ENCODE results near the gene ZNF142.

The ZNF142 gene

DNA sequence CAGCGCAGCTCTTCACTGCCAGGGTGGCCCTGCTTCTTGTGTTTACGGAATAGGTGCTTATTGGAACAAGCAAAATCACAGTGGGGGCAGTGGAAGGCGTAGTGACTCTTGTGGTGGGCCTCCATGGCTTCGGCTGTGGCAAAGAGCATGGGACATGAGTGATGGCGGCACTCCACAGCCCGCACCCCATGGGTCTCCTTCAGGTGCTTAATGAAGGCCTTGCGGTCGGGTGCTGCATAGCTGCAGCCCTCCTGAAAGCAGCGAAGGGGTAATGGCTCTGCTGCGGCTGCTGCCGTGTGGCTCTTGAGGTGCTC is 10.7 kb downstream of the ZNF142 start:
- DNase-seq = no peak

GRCh38 chr2:218648088-218648786 is 11.2 kb downstream of the ZNF142 start:
- DNase-seq = peak; percentile 71

- no peak for DNase-seq
Measured at GRCh38 chr2:218645126-218645525, 14.3 kb downstream of the ZNF142 start.

DNA sequence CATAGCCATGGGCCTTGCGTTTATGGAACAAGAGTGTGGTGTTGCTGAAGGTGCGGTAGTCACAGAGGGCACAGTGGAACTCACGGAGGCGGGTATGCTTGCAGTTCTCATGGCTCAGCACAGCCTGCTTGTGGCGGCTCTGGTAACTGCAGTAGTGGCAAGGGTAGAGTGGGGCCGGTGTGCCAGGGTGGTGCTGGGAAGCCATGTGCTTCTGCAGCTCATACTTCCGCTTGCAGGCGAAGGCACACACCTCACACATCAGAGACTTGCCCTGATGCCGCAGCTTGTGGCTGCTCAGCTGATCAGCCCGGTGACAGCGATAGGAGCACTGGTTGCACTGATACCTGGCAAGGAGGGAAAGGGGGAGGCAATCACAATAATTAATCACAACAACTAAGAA is 14.7 kb downstream of the ZNF142 start:
- DNase-seq = no peak

DNA sequence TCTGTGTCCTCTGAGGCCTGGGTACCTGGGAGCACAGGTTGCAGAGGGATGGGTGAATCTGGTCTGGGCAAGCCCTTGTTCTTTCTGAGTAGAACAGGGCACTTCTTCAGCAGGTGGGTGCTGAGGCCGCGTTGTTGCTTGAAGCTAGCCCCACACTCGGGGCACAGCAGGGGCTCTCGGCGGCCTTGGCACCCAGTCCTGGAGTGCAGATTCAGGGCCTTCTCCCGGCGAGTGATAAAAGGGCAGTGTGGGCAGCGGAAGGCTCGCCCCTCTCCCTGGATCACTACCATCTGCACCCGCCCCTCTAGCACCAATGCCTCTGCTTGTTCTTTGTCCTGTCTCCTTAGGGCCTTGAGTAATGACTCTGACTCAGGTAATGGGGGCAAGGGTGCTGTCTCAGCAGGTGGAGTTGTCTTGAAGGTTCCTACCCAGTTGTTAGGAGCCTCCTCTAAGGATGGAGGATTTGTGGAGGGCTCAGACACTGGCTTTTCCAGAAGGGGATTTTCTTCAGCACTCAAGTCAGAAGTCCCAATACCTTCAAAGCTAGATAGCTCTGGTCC is 15.6 kb downstream of the ZNF142 start:
- no peak for DNase-seq

DNA sequence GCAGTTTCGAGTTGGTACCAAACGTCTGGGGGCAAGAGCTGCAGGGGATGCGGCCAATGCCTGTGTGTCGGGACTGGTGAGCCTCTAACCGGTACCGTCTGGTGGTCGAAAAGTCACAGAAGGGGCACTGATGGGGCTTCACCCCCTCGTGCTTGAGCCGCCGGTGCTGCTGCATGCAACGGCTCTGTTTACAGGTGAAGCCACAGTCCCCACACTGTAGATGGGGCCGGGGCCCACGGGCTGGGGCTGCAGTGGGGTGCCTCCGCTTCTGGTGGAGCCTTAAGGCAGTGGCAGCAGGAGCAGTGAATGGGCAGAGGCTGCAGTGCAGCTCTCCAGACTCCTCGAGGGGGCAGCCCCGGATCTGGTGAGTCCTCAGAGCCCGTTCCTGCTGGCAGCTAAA is 16.6 kb downstream of the ZNF142 start:
- DNase-seq = no peak

DNA sequence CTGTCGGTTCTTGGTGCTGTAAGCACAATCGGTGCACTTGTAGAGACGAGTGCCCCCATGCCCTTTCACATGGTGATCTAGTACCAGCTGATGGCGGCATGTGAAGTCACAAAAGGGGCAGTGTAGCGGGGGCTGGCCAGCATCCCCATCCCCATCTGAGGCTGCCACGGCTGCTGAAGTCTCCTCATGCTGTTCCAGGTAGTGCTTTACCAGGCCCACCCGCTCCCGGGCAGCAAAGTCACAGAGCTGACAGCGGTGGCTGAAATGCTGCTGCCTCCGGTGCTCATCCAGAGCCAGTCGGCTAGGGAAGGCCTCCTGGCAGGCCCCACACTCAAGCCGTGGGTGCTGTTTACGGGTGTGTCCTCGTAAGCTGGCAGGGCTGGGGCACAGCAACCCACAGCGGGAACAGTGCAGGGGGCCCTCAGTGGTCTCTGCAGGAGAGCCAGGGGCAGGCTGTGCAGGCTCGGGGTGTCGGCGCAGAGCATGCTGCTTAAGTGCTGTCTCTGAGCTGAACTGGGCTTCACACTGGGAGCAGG is 17.2 kb downstream of the ZNF142 start:
- no peak for DNase-seq

GRCh38 chr2:218638372-218638771 is 21.1 kb downstream of the ZNF142 start:
- DNase-seq = no peak

DNA sequence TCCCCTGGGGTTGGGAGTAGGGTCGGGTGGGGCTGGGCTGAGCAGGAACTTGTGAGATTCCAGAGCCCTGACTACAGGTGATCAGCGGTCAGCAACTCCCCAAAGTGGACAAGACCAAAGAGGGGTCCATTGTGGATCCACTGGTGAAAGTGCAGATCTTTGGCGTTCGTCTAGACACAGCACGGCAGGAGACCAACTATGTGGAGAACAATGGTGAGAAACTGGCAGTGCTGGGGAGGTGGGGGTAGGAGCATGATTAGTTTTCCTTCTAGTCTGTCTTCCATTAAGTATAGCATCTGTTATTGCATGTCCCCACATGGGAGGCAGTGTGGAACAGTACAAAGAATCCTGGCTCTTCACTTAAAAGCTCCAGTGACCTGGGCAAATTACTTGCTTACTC is 23.7 kb downstream of the ZNF142 start:
- DNase-seq = no peak

GRCh38 chr2:218631837-218632236 is 27.6 kb downstream of the ZNF142 start:
- no peak for DNase-seq

DNA sequence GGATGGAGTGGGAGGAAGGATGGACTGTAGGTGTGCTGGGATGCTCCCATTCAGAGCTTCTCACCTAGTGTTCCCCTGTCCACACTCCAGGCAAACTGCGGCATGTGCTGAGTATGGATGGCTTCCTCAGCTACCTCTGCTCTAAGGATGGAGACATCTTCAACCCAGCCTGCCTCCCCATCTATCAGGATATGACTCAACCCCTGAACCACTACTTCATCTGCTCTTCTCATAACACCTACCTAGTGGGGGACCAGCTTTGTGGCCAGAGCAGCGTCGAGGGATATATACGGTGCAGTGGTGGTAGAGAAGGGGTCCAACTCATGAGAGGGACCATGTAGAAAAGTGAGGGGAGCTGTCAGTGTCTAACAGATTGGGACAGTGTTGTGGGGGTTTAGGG is 31.5 kb downstream of the ZNF142 start:
- DNase-seq = no peak

GRCh38 chr2:218626369-218626768 is 33.1 kb downstream of the ZNF142 start:
- no peak for DNase-seq

- DNase-seq = no peak
Measured at GRCh38 chr2:218623366-218623705, 36.1 kb downstream of the ZNF142 start.

DNA sequence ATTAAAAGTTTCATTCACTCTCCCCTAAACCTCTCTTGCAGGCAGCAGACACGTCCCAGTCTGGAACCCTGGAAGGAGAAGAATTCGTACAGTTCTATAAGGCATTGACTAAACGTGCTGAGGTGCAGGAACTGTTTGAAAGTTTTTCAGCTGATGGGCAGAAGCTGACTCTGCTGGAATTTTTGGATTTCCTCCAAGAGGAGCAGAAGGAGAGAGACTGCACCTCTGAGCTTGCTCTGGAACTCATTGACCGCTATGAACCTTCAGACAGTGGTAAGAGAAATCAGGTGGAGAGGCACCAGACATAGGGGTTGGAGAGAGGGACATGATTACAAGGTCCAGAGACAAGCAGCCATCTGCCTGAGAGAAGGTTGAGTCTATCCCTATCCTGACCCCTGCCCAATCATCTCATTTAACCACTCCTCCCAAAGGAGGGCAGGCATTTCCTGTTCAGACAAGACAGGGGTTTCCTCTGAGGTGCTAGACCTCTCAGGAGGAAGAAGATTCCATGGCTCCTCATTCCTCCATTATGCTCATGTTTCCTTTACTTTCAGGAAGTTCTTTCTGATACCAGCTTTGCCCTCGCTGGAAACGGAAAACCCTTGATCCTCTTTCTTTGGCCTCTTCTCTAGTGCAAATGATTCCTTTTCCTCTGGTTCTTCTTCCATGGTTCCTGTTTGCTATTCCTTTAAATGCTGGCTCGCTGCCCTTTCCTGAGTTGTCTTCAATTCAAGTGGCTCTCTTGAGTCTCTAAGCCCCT is 36.6 kb downstream of the ZNF142 start:
- no peak for DNase-seq

- no peak for DNase-seq
Measured at GRCh38 chr2:218621007-218621406, 38.4 kb downstream of the ZNF142 start.

DNA sequence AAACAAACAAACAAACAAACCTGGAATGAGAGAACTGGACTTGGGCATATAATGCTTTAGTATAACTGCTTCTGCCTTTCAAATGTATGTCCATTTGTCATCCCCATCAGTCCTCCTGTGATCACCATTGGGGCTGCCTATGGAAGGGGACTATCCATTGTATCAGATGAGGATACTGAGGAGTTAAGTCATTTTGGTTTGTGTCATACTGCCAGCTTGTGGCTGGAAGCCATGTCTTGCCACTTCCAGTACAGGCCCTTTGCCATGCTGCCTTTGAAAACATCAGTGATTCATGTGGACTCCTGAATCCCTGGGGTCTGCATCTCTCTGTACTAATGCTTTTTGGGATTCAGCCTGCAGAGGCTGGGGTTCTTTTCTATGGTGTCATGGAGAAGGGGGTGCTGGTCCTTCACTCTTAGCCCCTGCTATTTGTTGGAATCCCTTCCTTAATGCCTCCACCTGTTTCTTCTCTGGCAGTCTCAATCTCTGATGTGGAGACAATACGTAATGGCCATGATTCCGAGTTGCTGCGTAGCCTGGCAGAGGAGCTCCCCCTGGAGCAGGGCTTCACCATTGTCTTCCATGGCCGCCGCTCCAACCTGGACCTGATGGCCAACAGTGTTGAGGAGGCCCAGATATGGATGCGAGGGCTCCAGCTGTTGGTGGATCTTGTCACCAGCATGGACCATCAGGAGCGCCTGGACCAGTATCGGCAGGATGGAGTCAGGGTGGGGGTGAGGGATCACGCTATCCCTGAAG is 41.1 kb downstream of the ZNF142 start:
- DNase-seq = peak; percentile 38

GRCh38 chr2:218615868-218616315 is 43.5 kb downstream of the ZNF142 start:
- DNase-seq = no peak

DNA sequence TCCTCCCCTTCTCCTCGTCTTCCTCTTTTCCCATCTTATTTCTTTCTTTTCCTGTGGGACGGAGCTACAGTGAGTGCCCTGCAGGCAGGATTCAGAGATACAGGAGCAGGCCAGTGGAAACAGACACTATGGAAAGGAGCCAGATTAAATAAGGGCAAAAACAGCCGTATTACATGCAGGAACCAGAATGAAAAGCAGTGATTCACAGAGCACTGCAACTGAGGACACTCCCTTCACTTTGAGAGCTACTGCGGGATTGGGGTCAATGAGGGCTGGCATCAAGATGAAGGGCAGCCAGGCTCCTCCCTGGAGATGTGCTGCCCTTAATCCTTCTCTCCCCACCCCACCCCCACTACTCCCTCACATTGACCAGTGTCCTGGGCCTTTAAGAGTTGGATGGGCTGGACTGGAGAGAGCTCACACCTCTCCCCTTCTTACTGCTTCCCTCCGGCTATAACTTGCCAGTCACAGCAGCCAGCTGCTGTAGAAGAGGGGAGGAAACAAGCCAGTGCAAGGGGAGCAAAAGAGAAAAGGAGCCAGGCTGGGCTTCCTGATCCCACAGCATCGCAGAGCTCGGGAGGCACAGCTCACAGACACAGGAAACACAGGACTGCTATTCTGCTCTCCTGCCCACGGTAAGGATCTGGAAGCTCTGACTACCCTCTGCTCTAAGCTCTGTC is 51.8 kb downstream of the ZNF142 start, which contains the start of gene PLCD4:
TSS of gene PLCD4 (plus strand) at position 464 of the 680 bp plus-strand sequence. CDS start 7,841 bp downstream, outside the sequence.
- DNase-seq = no peak

- peak; percentile 56 for DNase-seq
Measured at GRCh38 chr2:218605432-218605831, 54.0 kb downstream of the ZNF142 start.
